IMR-90 (cell line): ENCODE results near the gene TSPO.

ENCODE experiments used
- CTCF ChIP-seq: conservative IDR thresholded peaks from 2 replicates; pipeline ENCODE4 v1.5.1; 2012; ENCODE audit warnings: mild to moderate bottlenecking, low read depth, low read length, improper control_type of control experiment
- POLR2A ChIP-seq: IDR thresholded peaks from 2 replicates; pipeline ENCODE4 v1.6.1; 2012; ENCODE audit warnings: mild to moderate bottlenecking, low read depth, low read length

GRCh38 chr22:43106302-43106701 lies 45.1 kb upstream of the TSPO start:
- TF ChIP-seq POLR2A = no peak
- no peak for TF ChIP-seq CTCF
